Measurements from ENCODE around the gene TMBIM4. TPM values are rescaled to one million over a fixed set of nuclear protein-coding genes. Genes with fewer than 3 reads are reported as not detected.

The TMBIM4 gene
- total RNA-seq, 1 experiment from 2014 or later: 29.8 TPM

GRCh38 chr12:66169221-66170170, at the start of gene TMBIM4 (continued):
- TF ChIP-seq, protein P1, sequence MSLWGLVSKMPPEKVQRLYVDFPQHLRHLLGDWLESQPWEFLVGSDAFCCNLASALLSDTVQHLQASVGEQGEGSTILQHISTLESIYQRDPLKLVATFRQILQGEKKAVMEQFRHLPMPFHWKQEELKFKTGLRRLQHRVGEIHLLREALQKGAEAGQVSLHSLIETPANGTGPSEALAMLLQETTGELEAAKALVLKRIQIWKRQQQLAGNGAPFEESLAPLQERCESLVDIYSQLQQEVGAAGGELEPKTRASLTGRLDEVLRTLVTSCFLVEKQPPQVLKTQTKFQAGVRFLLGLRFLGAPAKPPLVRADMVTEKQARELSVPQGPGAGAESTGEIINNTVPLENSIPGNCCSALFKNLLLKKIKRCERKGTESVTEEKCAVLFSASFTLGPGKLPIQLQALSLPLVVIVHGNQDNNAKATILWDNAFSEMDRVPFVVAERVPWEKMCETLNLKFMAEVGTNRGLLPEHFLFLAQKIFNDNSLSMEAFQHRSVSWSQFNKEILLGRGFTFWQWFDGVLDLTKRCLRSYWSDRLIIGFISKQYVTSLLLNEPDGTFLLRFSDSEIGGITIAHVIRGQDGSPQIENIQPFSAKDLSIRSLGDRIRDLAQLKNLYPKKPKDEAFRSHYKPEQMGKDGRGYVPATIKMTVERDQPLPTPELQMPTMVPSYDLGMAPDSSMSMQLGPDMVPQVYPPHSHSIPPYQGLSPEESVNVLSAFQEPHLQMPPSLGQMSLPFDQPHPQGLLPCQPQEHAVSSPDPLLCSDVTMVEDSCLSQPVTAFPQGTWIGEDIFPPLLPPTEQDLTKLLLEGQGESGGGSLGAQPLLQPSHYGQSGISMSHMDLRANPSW (CRISPR knock-in tag; conservative IDR thresholded peaks at IDR 0.05; ENCODE audit: low read depth): no peak
- peak; percentile 79 for TF ChIP-seq GABPB1 (CRISPR knock-in tag; IDR thresholded peaks at IDR 0.05)
- 0 out of 2 replicates have a peak, but pooled peaks have one; percentile 20 for TF ChIP-seq RELA (CRISPR knock-in tag; IDR thresholded peaks at IDR 0.05; ENCODE audit: borderline replicate concordance)
- TF ChIP-seq, protein P2, sequence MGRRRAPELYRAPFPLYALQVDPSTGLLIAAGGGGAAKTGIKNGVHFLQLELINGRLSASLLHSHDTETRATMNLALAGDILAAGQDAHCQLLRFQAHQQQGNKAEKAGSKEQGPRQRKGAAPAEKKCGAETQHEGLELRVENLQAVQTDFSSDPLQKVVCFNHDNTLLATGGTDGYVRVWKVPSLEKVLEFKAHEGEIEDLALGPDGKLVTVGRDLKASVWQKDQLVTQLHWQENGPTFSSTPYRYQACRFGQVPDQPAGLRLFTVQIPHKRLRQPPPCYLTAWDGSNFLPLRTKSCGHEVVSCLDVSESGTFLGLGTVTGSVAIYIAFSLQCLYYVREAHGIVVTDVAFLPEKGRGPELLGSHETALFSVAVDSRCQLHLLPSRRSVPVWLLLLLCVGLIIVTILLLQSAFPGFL (CRISPR knock-in tag; IDR thresholded peaks at IDR 0.05; ENCODE audit: borderline replicate concordance): no peak
- 0 out of 2 replicates have a peak, but pooled peaks have one; percentile 12 for TF ChIP-seq SMAD4 (CRISPR knock-in tag; IDR thresholded peaks at IDR 0.05)
- TF ChIP-seq, protein P3, sequence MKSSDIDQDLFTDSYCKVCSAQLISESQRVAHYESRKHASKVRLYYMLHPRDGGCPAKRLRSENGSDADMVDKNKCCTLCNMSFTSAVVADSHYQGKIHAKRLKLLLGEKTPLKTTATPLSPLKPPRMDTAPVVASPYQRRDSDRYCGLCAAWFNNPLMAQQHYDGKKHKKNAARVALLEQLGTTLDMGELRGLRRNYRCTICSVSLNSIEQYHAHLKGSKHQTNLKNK (CRISPR knock-in tag; IDR thresholded peaks at IDR 0.05): no peak
- TF ChIP-seq, protein P4, sequence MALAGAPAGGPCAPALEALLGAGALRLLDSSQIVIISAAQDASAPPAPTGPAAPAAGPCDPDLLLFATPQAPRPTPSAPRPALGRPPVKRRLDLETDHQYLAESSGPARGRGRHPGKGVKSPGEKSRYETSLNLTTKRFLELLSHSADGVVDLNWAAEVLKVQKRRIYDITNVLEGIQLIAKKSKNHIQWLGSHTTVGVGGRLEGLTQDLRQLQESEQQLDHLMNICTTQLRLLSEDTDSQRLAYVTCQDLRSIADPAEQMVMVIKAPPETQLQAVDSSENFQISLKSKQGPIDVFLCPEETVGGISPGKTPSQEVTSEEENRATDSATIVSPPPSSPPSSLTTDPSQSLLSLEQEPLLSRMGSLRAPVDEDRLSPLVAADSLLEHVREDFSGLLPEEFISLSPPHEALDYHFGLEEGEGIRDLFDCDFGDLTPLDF (CRISPR knock-in tag; IDR thresholded peaks at IDR 0.05): no peak
- no peak for TF ChIP-seq SOX15 (CRISPR knock-in tag; IDR thresholded peaks at IDR 0.05)
- TF ChIP-seq, protein P5, sequence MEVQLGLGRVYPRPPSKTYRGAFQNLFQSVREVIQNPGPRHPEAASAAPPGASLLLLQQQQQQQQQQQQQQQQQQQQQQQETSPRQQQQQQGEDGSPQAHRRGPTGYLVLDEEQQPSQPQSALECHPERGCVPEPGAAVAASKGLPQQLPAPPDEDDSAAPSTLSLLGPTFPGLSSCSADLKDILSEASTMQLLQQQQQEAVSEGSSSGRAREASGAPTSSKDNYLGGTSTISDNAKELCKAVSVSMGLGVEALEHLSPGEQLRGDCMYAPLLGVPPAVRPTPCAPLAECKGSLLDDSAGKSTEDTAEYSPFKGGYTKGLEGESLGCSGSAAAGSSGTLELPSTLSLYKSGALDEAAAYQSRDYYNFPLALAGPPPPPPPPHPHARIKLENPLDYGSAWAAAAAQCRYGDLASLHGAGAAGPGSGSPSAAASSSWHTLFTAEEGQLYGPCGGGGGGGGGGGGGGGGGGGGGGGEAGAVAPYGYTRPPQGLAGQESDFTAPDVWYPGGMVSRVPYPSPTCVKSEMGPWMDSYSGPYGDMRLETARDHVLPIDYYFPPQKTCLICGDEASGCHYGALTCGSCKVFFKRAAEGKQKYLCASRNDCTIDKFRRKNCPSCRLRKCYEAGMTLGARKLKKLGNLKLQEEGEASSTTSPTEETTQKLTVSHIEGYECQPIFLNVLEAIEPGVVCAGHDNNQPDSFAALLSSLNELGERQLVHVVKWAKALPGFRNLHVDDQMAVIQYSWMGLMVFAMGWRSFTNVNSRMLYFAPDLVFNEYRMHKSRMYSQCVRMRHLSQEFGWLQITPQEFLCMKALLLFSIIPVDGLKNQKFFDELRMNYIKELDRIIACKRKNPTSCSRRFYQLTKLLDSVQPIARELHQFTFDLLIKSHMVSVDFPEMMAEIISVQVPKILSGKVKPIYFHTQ (CRISPR knock-in tag; IDR thresholded peaks at IDR 0.05): no peak
- TF ChIP-seq ETV6 (CRISPR knock-in tag; IDR thresholded peaks at IDR 0.05): peak; percentile 85; the same call in 1 of the 2 replicates
- TF ChIP-seq CREB1 (CRISPR knock-in tag; IDR thresholded peaks at IDR 0.05): peak; percentile 79; the same call in 1 of the 2 replicates
- no peak for TF ChIP-seq FOXJ3 (CRISPR knock-in tag; IDR thresholded peaks at IDR 0.05; ENCODE audit: borderline replicate concordance)
- no peak for TF ChIP-seq ZBTB21 (CRISPR knock-in tag; IDR thresholded peaks at IDR 0.05; ENCODE audit: borderline replicate concordance)
- no peak for TF ChIP-seq NFATC4 (CRISPR knock-in tag; IDR thresholded peaks at IDR 0.05)
- 0 out of 2 replicates have a peak, but pooled peaks have one; percentile 37 for TF ChIP-seq SMAD3 (CRISPR knock-in tag; IDR thresholded peaks at IDR 0.05; ENCODE audit: borderline replicate concordance)
- TF ChIP-seq, protein P6, sequence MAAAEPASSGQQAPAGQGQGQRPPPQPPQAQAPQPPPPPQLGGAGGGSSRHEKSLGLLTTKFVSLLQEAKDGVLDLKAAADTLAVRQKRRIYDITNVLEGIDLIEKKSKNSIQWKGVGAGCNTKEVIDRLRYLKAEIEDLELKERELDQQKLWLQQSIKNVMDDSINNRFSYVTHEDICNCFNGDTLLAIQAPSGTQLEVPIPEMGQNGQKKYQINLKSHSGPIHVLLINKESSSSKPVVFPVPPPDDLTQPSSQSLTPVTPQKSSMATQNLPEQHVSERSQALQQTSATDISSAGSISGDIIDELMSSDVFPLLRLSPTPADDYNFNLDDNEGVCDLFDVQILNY (CRISPR knock-in tag; IDR thresholded peaks at IDR 0.05): peak; percentile 64; the same call in 1 of the 2 replicates
